ENCODE results near the gene CINP. TPM values are rescaled to one million over a fixed set of nuclear protein-coding genes. Genes with fewer than 3 reads are reported as not detected.
A peak's percentile ranks its signal among the peaks of the same experiment; 100 is the strongest.

CINP gene
- total and polyA plus RNA-seq, 2 of the 8 experiments (the other 6 are each of a cell fraction or from before 2014, with no cell fraction given), result 47.8 to 51.6 TPM

GRCh38 chr14:102318781-102319276, 43.9 kb downstream of the CINP start:
- Histone ChIP-seq H2BK20ac (ENCODE audit: low read length) (peak overlapping the region; percentile 16; the same call in 1 of the 2 replicates), H2AK5ac (ENCODE audit: low read depth, low read length) (no peak overlapping the region; the same call in 1 of the 2 replicates), H2BK120ac (replicated peaks; ENCODE audit: low read depth, low read length) (no peak overlapping the region), H3K4ac (replicated peaks; ENCODE audit: insufficient read length, low read depth, low read length) (no peak overlapping the region), H2BK15ac (ENCODE audit: low read length) (0 out of 2 replicates have a peak overlapping the region, but pooled peaks have one; percentile 92), H3K4me2 (ENCODE audit: insufficient read depth in 1 of 2, low read depth in 2 of 2, low read length in 2 of 2) (peak overlapping the region; percentile 72 to 88), H2AFZ (ENCODE audit: low read length) (peak overlapping the region; percentile 83), H3K23me2 (ENCODE audit: low read depth, low read length) (peaks cover 19% of the 10 kb centered on the region), H3K18ac (ENCODE audit: extremely low read depth, low read length) (no peak overlapping the region), H3K14ac (ENCODE audit: insufficient read length) (no peak overlapping the region), H3K36me3 (ENCODE audit: control insufficient read depth in 2 of 4, insufficient read depth in 4 of 4, low read length in 3 of 4) (no peaks in the 10 kb centered on the region), H3K23ac (ENCODE audit: insufficient read length) (no peak overlapping the region), H3K79me2 (ENCODE audit: control insufficient read depth in 1 of 2, insufficient read depth in 2 of 2, low read length in 2 of 2) (no peaks in the 10 kb centered on the region; a peak in 1 of 4 replicates), H3K4me1 (replicated peaks in 1 of 4; ENCODE audit: control insufficient read depth in 3 of 4, insufficient read depth in 4 of 4, low read length in 3 of 4) (peaks cover 1 to 9% (median 4%) of the 10 kb centered on the region in 4 experiments; a peak in 4 of 7 replicates), H3K56ac (replicated peaks; ENCODE audit: insufficient read length, low read depth, low read length) (no peak overlapping the region), H4K8ac (ENCODE audit: extremely low read depth, insufficient read depth, low read length) (0 out of 2 replicates have a peak overlapping the region, but pooled peaks have one; percentile 75), H3K4me3 (ENCODE audit: extremely low read depth in 1 of 4, insufficient read depth in 2 of 4, low read depth in 3 of 4, low read length in 4 of 4) (peak overlapping the region; percentile 78 to 97 (median 86); a peak in 7 of 8 replicates), H3K9ac (replicated peaks in 1 of 4; ENCODE audit: extremely low read depth in 1 of 4, low read depth in 3 of 4, low read length in 3 of 4) (peak overlapping the region in 2 of 4 experiments; percentile 46 to 63; a peak in 2 of 7 replicates), H4K91ac (replicated peaks; ENCODE audit: insufficient read length, low read length) (peak overlapping the region; percentile 0), H3K9me3 (ENCODE audit: insufficient read depth in 2 of 2, low read depth in 1 of 2, low read length in 1 of 2) (no peaks in the 10 kb centered on the region), H3K79me1 (ENCODE audit: low read depth, low read length) (no peaks in the 10 kb centered on the region; the same call in 1 of the 2 replicates), H4K20me1 (replicated peaks in 1 of 2; ENCODE audit: control insufficient read depth in 1 of 2, insufficient read depth in 2 of 2, low read length in 2 of 2) (no peaks in the 10 kb centered on the region), H3K27me3 (replicated peaks in 1 of 4; ENCODE audit: control insufficient read depth in 3 of 4, extremely low read depth in 1 of 4, insufficient read depth in 3 of 4, low read length in 3 of 4) (peaks cover 0 to 12% (median 11%) of the 10 kb centered on the region in 4 experiments; a peak in 5 of 7 replicates), H3K27ac (ENCODE audit: low read depth, low read length) (no peak overlapping the region), H2BK12ac (ENCODE audit: low read depth, low read length) (peak overlapping the region; percentile 60; the same call in 1 of the 2 replicates), H2BK5ac (ENCODE audit: low read depth, low read length) (no peak overlapping the region; the same call in 1 of the 2 replicates), H4K5ac (ENCODE audit: insufficient read length, low read depth, low read length) (peak overlapping the region; percentile 5)
- FAIRE-seq (no peak), DNase-seq (ENCODE audit: low read depth in 1 of 2, low spot score in 2 of 2) (no peak)
- 79% methylated on average over 15 of the region's 15 CpGs; no CpG with 5 or more reads in 1 of the 2 experiments for whole genome bisulfite sequencing, 2 experiments (ENCODE audit: extremely low coverage in 1 of 2, insufficient coverage in 1 of 2, insufficient read length in 1 of 2, insufficient replicate concordance in 2 of 2, low coverage in 1 of 2, low lambda C conversion rate in 2 of 2, missing lambda C conversion rate in 1 of 2)
- ChIA-PET CTCF (ENCODE audit: partially characterized antibody) (interaction anchor here (0.6 to 6.8 kb wide), 8 partner anchors 10 to 269 kb away, joined by 3 to 44 read pairs (median 4); no protein-coding TSS in a partner anchor), POLR2A (ENCODE audit: partially characterized antibody) (interaction anchor here (1.3 to 2.7 kb wide), 4 partner anchors 11 to 255 kb away, joined by 3 to 14 read pairs (median 4); partner anchors contain the start of gene MOK)
- TF ChIP-seq EZH2 (IDR thresholded peaks at IDR 0.05; ENCODE audit: low read depth, low read length, severe bottlenecking), result no peak
- peak; percentile 55; the same call in 1 of the 2 replicates for TF ChIP-seq CEBPB (IDR thresholded peaks at IDR 0.05; ENCODE audit: low read depth, low read length)
